OCI-M1 (cell line): ENCODE measurements around the gene LYZL2.
"Not testable (repeated sequence)": the region's sequence is repeated elsewhere in the genome, so short reads cannot be mapped to it uniquely, and the experiment has no call there.

Experiments used
- DNase-seq: peaks from one replicate; lab custom pipeline; 2025; lab: John Stamatoyannopoulos, UW

LYZL2 gene

GRCh38 chr10:30639946-30640786, 10.6 kb upstream of the LYZL2 start:
- peak; percentile 59 for DNase-seq

GRCh38 chr10:30637881-30638467, 8.4 kb upstream of the LYZL2 start:
- no peak for DNase-seq

- DNase-seq = no peak
Observed at GRCh38 chr10:30631188-30631587, 1.6 kb upstream of the LYZL2 start.

GRCh38 chr10:30630571-30630970, 1.0 kb upstream of the LYZL2 start:
- peak; percentile 7 for DNase-seq

- DNase-seq = not testable (repeated sequence)
Observed at GRCh38 chr10:30628576-30628975, 977 bp downstream of the LYZL2 start.

GRCh38 chr10:30626837-30627236, 2.7 kb downstream of the LYZL2 start:
- DNase-seq = not testable (repeated sequence)

GRCh38 chr10:30626196-30626595, 3.4 kb downstream of the LYZL2 start:
- DNase-seq = not testable (repeated sequence)

- DNase-seq = no peak
Observed at GRCh38 chr10:30625080-30625479, 4.5 kb downstream of the LYZL2 start.

GRCh38 chr10:30619966-30620365, 9.6 kb downstream of the LYZL2 start:
- DNase-seq = no peak

GRCh38 chr10:30617070-30617469, 12.5 kb downstream of the LYZL2 start:
- no peak for DNase-seq

GRCh38 chr10:30611041-30611440, 18.5 kb downstream of the LYZL2 start:
- DNase-seq = not testable (repeated sequence)

- no peak for DNase-seq
Observed at GRCh38 chr10:30607814-30608213, 21.7 kb downstream of the LYZL2 start.

- no peak for DNase-seq
Observed at GRCh38 chr10:30606313-30606712, 23.2 kb downstream of the LYZL2 start.

- DNase-seq = not testable (repeated sequence)
Observed at GRCh38 chr10:30605341-30606121, 24.0 kb downstream of the LYZL2 start.

GRCh38 chr10:30603589-30603988, 26.0 kb downstream of the LYZL2 start:
- no peak for DNase-seq

GRCh38 chr10:30602747-30603146, 26.8 kb downstream of the LYZL2 start:
- DNase-seq = no peak

- peak; percentile 79 for DNase-seq
Observed at GRCh38 chr10:30600005-30600404, 29.5 kb downstream of the LYZL2 start.

- DNase-seq = no peak
Observed at GRCh38 chr10:30598105-30598776, 31.3 kb downstream of the LYZL2 start.

GRCh38 chr10:30597433-30597824, 32.1 kb downstream of the LYZL2 start:
- DNase-seq = not testable (repeated sequence)

GRCh38 chr10:30596493-30597432, 32.8 kb downstream of the LYZL2 start:
- not testable (repeated sequence) for DNase-seq

GRCh38 chr10:30596013-30596412, 33.5 kb downstream of the LYZL2 start:
- DNase-seq = no peak
